Stimulated activated CD8-positive, alpha-beta memory T cell treated with anti-CD3 and anti-CD28 coated beads, Interleukin-2, amount 100 ng/mL, for 1 hour (primary cell): ENCODE data around the gene OR2AP1.
"Not testable (repeated sequence)": the region's sequence is repeated elsewhere in the genome, so short reads cannot be mapped to it uniquely, and the experiment has no call there.

Experiments
- DNase-seq, 2 donors: peaks; one replicate each; pipeline ENCODE4 v3.0.0-alpha.2; 2020; ENCODE audit warnings: low read depth in 2 of 2

OR2AP1 gene

DNA sequence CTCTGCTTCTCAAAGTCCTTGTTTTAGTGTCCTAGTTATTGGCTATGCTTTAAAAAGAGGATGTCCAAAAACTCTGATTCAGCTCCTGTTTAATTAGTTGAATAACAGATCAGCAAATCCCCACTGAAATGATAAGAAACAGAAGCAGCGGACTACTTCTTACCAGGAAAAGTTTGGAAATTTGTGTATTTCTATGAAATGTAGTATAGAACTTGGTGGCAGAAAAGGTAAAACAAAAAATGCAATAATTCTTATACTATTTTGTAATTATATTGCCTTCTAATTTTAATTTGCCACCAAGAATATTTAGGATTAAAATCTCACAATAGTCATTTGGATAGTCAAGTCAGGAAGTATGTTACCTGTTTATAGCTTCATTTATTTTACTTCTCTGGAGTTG lies at the start of gene OR2AP1:
TSS of gene OR2AP1 (plus strand) at position 301 of the 400 bp plus-strand sequence. CDS start 1,947 bp downstream, outside the sequence.
- no peak for DNase-seq

DNA sequence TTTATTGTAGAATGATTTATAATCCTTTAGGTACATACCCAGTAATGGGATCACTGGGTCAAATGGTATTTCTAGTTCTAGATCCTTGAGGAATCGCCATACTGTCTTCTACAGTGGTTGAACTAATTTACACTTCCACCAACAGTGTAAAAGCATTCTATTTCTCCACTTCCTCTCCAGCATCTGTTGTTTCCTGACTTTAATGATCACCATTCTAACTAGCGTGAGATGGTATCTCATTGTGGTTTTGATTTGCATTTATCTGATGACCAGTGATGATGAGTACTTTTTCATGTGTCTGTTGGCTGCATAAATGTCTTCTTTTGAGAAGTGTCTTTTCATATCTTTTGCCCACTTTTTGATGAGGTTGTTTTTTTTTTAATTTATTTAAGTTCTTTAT lies 24.0 kb upstream of the OR2AP1 start:
- not testable (repeated sequence) for DNase-seq

DNA sequence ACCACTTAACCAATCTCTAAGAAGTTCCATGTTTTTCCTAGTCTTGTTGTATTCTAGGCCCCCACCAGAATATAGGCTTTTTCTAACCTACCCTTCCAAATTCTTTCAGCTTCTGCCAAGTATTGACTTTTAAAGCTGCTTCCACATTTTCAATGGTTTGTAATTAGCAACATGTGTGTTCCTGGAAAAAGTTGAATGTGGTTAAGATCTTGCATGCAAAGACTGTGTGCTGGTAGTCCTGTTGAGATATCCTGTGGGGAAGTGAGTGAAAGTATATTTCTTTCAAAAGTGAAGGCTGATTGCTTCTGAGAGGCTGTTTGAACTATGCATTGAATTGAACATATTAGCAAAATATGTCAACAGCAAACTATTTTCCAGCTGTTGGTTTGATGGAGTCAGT lies 23.5 kb upstream of the OR2AP1 start:
- DNase-seq, result no peak

DNA sequence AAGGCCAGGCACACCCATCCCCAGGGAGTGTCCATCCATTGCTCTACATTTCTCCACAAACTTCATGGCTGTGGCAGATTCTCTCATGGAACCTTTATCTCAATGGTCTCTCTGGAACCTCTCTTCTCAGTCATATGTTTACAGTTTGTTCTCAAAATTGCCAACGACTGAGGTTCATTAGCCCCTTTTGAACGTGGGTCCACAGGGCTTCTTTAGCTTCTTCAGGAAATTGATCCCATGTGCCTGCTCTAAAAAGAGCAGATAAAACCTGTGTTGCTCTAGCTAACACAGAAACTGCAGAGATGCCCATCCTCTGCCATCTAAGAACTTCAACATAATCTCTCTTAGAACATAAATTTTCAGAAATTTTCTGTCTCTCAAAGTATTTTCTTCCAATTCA lies 23.0 kb upstream of the OR2AP1 start, which contains the start of gene OR6C4:
TSS of gene OR6C4 (plus strand) at position 301 of the 400 bp plus-strand sequence. CDS start 1,625 bp downstream, outside the sequence.
- DNase-seq, result no peak

DNA sequence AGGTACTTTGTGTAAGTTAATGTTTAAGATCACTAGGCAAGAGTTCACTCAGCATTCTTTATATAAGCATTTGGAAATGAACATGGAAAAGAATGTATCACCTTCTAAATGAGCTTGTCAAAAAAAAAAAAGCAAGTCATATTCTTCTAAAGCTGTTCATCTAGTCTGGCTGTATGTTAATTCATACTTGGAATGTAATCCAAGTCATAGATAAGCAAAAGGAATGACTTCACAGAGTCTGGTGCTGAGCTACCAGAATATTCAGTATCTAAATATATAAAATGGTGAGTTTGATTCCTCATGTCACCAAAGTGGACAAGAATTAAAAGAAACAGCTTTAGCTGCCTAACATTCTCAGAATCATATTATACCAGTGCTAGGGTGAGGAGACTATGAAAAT lies 18.0 kb upstream of the OR2AP1 start:
- DNase-seq, result no peak

DNA sequence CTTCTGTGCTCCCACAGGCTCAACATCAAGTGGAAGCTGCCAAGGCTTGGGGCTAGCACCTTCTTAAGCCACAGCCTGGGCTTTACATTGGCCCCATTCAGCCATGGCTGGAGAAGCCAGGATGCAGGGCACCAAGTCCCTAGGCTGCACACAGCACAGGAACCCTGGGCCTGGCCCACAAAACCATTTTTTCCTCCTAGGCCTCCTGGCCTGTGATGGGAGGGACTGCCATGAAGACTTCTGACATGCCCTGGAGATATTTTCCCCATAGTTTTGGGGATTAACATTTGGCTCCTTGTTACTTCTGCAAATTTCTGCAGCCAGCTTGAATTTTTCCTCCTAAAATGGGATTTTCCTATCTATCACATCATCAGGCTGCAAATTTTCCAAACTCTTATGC lies 2.2 kb upstream of the OR2AP1 start:
- DNase-seq, result not testable (repeated sequence)

DNA sequence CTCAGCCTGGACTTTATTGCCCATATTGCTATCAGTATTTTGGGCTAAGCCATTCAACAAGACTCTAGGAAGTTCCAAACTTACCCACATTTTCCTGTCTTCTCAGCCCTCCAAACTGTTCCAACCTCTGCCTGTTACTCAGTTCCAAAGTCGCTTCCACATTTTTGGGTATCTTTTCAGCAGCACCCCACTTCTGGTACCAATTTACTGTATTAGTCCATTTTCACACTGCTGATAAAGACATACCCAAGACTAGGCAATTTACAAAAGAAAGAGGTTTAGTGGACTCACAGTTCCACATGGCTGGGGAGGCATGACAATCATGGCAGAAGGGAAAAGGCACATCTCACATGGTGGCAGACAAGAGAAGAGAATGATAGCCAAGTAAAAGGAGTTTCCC lies 1.6 kb upstream of the OR2AP1 start:
- not testable (repeated sequence) for DNase-seq

DNA sequence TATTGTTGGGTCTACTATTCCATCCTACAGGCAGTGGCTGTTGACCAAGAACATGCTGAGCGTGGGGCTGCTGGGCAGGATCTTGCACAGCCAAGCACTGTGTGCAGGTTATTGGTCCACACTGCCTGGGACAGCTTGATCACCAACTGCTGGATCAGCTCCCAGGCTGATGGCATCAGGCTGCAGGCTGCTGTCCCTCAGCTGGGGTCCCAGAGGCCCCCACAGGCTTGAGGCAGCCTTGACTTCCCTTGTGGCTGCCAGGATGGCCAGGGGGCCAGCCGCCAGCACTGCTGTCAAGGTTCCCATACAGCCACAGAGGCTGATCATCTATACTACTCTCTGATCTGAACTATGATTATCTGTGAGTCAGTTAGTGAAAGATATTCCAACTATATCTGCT lies 9.8 kb downstream of the OR2AP1 start:
- DNase-seq, result no peak

DNA sequence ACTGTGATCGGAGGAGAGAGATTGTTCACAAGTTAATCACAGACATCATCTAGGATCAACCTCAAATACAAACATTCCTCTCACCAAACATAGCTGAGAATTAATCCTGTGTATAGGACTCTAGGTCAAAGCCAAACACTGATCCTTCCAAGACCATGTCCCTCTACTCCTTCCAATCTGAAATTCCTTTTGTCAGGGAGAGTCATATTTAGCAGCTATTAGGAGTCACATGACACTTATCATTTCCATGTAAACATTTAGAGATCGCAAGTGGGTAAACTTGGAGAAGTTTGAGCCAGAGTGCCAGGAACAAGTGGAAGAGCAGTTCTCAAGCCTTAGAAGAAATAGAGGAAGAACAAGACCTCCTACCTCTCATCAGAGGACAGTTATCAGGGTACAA lies 13.5 kb downstream of the OR2AP1 start:
- DNase-seq, result no peak

DNA sequence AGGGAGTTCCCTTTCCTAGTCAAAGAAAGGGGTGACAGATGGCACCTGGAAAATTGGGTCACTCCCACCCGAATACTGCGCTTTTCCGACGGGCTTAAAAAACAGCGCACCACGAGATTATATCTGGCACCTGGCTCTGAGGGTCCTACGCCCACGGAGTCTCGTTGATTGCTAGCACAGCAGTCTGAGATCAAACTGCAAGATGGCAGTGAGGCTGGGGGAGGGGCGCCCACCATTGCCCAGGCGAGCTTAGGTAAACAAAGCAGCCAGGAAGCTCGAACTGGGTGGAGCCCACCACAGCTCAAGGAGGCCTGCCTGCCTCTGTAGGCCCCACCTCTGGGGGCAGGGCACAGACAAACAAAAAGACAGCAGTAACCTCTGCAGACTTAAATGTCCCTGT lies 17.9 kb downstream of the OR2AP1 start:
- DNase-seq, result not testable (repeated sequence)

DNA sequence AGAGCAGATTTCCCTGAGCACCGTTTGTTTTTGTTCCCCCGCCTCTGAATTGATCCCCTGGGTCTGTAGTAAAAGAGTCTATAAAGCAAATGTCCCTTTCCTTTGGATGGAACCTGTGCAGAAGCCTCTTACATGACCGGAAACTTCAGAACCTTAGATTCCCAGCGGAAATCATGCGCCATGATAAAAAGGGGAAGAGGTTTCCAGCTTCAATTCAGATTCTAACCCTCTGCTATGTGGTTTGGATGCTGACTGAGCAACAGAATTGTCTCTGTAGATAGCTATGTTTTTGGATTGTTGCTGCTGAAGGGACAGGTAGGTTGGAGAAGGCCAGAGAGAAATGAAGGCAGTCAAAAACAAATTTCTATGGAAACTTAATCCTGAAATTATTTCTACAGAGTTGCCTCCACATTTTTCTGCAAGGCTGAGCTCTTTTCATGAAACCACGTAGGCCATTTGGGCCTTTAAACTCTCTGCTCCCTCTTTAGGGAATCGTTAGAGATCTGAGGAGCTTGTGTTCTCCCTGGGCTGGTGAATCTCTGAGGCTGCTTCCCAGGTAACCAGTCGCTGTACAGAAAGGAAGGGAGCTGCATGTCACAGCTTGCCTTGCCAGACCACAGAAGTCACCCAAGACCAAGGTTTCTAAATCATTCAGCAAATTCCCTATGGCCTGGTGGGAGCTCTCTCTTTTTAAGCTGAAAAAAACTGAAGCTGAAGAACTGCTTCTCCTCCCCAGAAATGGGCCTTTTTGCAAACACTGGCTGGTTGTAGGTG lies 35.7 kb downstream of the OR2AP1 start:
- no peak for DNase-seq

DNA sequence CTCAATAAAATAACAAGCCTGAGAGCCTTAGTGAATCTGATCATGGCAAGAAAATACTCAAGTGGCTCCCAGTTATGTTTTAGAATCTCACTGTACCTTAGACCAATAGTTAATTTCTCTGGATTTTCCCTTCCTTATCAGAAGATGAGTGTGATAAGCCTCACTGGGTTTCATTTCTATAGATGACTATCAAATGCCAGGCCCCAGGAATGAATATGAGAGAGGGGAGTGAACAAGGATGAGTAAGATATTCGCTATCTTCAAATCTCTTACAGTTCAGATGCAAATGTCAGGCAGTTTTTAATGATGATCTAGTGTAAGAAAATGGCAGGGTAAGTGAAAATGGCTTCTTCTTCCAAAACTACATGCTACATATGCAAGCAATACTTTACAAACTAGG lies 38.3 kb downstream of the OR2AP1 start:
- DNase-seq, result no peak

DNA sequence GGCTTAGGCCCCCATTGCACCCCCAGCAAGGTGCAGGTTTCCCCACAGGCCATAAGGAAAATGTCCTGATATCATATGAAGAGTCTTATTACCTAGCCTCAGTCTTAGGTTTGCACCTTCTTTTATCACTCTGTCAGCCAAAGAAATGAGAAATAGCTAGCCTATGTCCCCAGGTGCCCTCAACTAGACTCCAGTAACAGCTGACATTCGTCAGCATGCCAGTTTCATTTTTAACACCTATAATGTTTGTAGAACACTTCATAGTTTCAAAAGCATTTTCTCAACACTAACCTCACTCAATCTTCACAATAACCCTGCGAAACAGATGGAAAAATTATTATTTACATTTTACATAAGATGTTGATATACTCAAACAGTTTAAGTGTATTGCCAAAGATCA lies 40.4 kb downstream of the OR2AP1 start:
- DNase-seq, result no peak

DNA sequence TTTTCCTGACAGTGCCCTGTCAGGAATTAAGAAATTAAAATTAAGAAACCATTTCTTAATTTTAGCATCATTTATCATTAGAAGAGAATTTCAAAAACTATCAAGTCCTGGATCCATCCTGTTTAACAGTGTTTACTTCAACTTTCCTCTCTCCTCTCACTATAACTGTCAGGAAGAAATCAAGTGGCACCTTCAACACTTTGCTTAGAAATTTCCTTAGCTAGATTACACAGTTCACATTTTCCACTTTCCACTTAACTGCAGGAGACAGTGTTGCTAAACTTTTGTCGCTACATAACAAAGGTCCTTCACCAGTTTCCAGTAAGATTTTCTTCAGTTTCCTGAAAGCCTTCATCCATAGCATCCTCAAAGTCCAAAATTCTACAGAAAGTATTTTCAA lies 42.5 kb downstream of the OR2AP1 start:
- no peak for DNase-seq

DNA sequence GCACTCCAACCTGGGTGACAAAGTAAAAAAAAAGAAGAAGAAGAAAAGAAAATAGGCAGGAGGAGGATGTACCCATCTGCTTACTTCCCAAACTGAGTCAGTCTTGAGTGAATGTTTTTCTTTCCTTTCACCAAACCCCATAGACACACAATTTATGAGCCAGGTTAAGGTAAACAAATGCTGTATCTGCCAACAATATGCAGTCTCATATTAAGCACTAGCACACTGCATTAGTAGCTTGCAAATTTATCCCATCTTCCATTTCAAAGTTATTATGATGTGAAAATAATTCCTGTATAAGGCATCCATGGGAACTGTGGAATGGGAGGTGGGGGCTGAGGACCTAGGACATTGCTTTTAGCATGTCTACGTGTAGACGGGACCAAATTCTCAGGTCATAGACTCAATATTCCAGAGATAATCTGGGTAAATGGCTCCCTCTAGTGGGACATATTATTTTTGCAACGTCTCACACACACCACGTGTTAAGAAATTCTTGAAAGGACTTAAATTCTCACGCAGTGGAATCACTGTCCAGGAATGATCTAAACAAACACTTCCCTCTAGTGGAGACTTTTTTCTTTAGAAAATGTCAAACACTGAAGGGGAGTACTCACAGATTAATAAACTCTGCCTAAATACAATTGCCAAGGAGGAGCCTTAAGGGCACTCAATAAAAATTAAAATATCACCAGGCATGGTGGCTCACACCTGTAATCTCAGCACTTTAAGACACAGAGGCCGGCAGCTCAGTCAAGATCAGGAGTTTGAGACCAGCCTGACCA lies 47.3 kb downstream of the OR2AP1 start:
- no peak for DNase-seq

DNA sequence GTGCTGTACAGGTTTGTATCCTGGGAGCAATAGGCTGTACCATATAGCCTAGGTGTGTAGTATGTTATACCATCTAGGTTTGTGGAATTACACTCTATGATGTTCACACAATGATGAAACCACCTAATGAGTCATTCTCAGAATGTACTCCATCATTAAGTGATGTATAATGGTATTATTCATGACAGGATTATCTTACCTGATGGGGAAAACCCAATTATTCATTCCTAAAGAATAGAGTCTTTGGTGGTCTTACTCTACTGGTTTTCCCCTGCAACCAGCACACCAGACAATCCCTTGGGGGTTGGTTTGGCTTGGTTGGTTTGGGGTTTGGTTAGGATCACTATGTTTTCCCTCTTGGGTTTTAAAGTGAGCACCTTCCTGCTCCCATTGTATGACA lies 51.8 kb downstream of the OR2AP1 start:
- DNase-seq, result no peak
